HepG2 (cell line): ENCODE measurements around the gene GNA12. TPM values are rescaled to one million over a fixed set of nuclear protein-coding genes. Genes with fewer than 3 reads are reported as not detected.

Source experiments
- AKNA ChIP-seq: sonication (generic); formaldehyde crosslinking; IDR thresholded peaks from 2 replicates; pipeline ENCODE4 v1.4.0; 2020; ENCODE audit warnings: missing genetic modification reagents, borderline replicate concordance
- NFIB ChIP-seq: sonication (generic); formaldehyde crosslinking; IDR thresholded peaks from 2 replicates; pipeline ENCODE4 v1.9.0; 2021; ENCODE audit warnings: missing genetic modification reagents, mild to moderate bottlenecking, borderline replicate concordance
- SKIL ChIP-seq: sonication (generic); formaldehyde crosslinking; IDR thresholded peaks from 2 replicates; pipeline ENCODE4 v1.8.0; 2022; ENCODE audit warnings: missing genetic modification reagents, mild to moderate bottlenecking, moderate library complexity, borderline replicate concordance
- TFAP4 ChIP-seq: sonication (generic); IDR thresholded peaks from 2 replicates; pipeline ENCODE4 v1.6.1; 2016; ENCODE audit warnings: low read depth, borderline replicate concordance
- THAP7 ChIP-seq: sonication (generic); formaldehyde crosslinking; IDR thresholded peaks from 2 replicates; pipeline ENCODE4 v1.8.1; 2023; ENCODE audit warnings: mild to moderate bottlenecking, missing genetic modification reagents
- ZNF207 ChIP-seq: fragments of 450-650 bp; IDR thresholded peaks from 2 replicates; pipeline ENCODE4 v1.6.1; 2016; ENCODE audit warnings: antibody characterized with exemption, borderline replicate concordance
- ZNF468 ChIP-seq: sonication (generic); formaldehyde crosslinking; IDR thresholded peaks from 2 replicates; pipeline ENCODE4 v1.8.0; 2022; ENCODE audit warnings: mild to moderate bottlenecking, moderate library complexity, missing genetic modification reagents
- ZNF607 ChIP-seq: sonication (generic); formaldehyde crosslinking; IDR thresholded peaks from 2 replicates; pipeline ENCODE4 v1.5.1; 2020; ENCODE audit warnings: missing genetic modification reagents, mild to moderate bottlenecking, borderline replicate concordance
- ZNF609 ChIP-seq: sonication (generic); formaldehyde crosslinking; IDR thresholded peaks from 2 replicates; pipeline ENCODE4 v1.4.0; 2020; ENCODE audit warnings: mild to moderate bottlenecking, missing genetic modification reagents, borderline replicate concordance
- ZNF790 ChIP-seq: sonication (generic); formaldehyde crosslinking; IDR thresholded peaks from 2 replicates; pipeline ENCODE4 v1.8.0; 2022; ENCODE audit warnings: missing genetic modification reagents, mild to moderate bottlenecking, borderline replicate concordance
- ZSCAN12 ChIP-seq: sonication (generic); formaldehyde crosslinking; IDR thresholded peaks from 2 replicates; pipeline ENCODE4 v1.9.0; 2021; ENCODE audit warnings: mild to moderate bottlenecking, missing genetic modification reagents
- polyA plus RNA-seq, 8 experiments: library from polyadenylated mRNA; depleted of rRNA in 3 of 8; stranded (reverse) in 7 of 8; unstranded in 1 of 8; fragments of >200 nt; fragmentation: Illumina TruSeq in 4 of 8; extraction: Trizol in 4 of 8; gene quantifications; 2 replicates each; pipeline versions ENCODE4 v1.2.1 to v1.2.3, GENCODE V29; 2011 to 2016; ENCODE audit warnings: low read depth in 4 of 8, missing spikeins in 1 of 8, mixed read lengths in 1 of 8; ENCODE audit not compliant: insufficient read depth in 1 of 8
- total RNA-seq, 5 experiments: library from RNA; depleted of rRNA; stranded (reverse); fragments of >200 nt; fragmentation: Illumina TruSeq; extraction: Trizol; gene quantifications; 2 replicates each; pipeline ENCODE4 v1.2.3, GENCODE V29; 2016; ENCODE audit warnings: low read depth in 1 of 5

The GNA12 gene
- total and polyA plus RNA-seq, 2 of the 13 experiments (the other 11 are each of a cell fraction or from before 2014, with no cell fraction given): 16.2 to 50.9 TPM

GRCh38 chr7:2863461-2864066, 19.5 kb upstream of the GNA12 start (continued):
- TF ChIP-seq AKNA (CRISPR knock-in tag) (0 out of 2 replicates have a peak, but pooled peaks have one; percentile 51), ZNF790 (CRISPR knock-in tag) (peak; percentile 75; the same call in 1 of the 2 replicates), THAP7 (peak; percentile 79; the same call in 1 of the 2 replicates), ZNF607 (CRISPR knock-in tag) (peak; percentile 16; the same call in 1 of the 2 replicates), SKIL (CRISPR knock-in tag) (peak; percentile 58), ZNF609 (CRISPR knock-in tag) (peak; percentile 84; the same call in 1 of the 2 replicates), TFAP4 (0 out of 2 replicates have a peak, but pooled peaks have one; percentile 14), ZNF207 (no peak), NFIB (no peak), ZNF468 (CRISPR knock-in tag) (no peak), ZSCAN12 (CRISPR knock-in tag) (no peak)
